ENCODE measurements around the gene NOX5. TPM values are rescaled to one million over a fixed set of nuclear protein-coding genes. Genes with fewer than 3 reads are reported as not detected.

NOX5 gene
- total and polyA plus RNA-seq, 2 of the 13 experiments (the other 11 are each of a cell fraction or from before 2014, with no cell fraction given): not detected

- DNase-seq (ENCODE audit: low spot score) (peak; percentile 83), FAIRE-seq (peak; percentile 90), ATAC-seq (peak; percentile 87)
- WGBS (ENCODE audit: low lambda C conversion rate): 14% methylated on average over 17 of the region's 18 CpGs
- peak overlapping the region; percentile 55 for H3K4me2 ChIP-seq (ENCODE audit: low read depth, low read length)
- peaks cover 0 to 20% of the 10 kb centered on the region in 2 experiments; a peak in 2 of 5 replicates for H3K27me3 ChIP-seq (ENCODE audit: control insufficient read depth in 1 of 2, insufficient read depth in 2 of 2, low read length in 2 of 2)
- peak overlapping the region in 1 of 3 experiments; percentile 39; a peak in 2 of 6 replicates for H3K4me3 ChIP-seq (replicated peaks in 1 of 3; ENCODE audit: insufficient read depth in 1 of 3, low read depth in 2 of 3, low read length in 3 of 3)
- no peaks in the 10 kb centered on the region for H4K20me1 ChIP-seq (ENCODE audit: insufficient read depth, low read length)
- no peak overlapping the region for H3K27ac ChIP-seq (ENCODE audit: extremely low read length, insufficient read depth, low read length)
- H3K79me2 ChIP-seq (ENCODE audit: insufficient read depth, low read length): no peaks in the 10 kb centered on the region
- H3K9me3 ChIP-seq (ENCODE audit: low read length): no peaks in the 10 kb centered on the region
- in situ Hi-C loops (cut with HindIII; ENCODE audit: extremely low pct_ligation_motif_present, low pct_unique_long_range_greater_than_20kb) (loop anchor here (5.0 kb wide), 4 partner anchors 103 to 338 kb away; partner anchors contain the start of gene GLCE), intact Hi-C loops (cut with micrococcal nuclease; ENCODE audit: unreplicated experiment) (loop anchor here (1.0 kb wide), 4 partner anchors 101 to 335 kb away; partner anchors contain the start of gene GLCE)
- ChIA-PET POLR2A (no interaction called here), CTCF (ENCODE audit: low intra/inter-chr PET ratio, low total read pairs) (interaction anchor here (0.6 to 3.2 kb wide), 6 partner anchors 165 to 404 kb away, joined by 3 to 34 read pairs (median 14); no protein-coding TSS in a partner anchor)
- no TSS peak for BruUV-seq (replicated peaks)
- no peak overlapping the region for H3K9ac ChIP-seq (ENCODE audit: insufficient read depth, low read depth, low read length)
- peaks cover 34% of the 10 kb centered on the region for H3K4me1 ChIP-seq (ENCODE audit: insufficient read depth, low read length)
- no peaks in the 10 kb centered on the region for H3K36me3 ChIP-seq (replicated peaks in 1 of 2; ENCODE audit: control insufficient read depth in 1 of 2, insufficient read depth in 2 of 2, low read length in 2 of 2)
- peak overlapping the region; percentile 39 for H2AFZ ChIP-seq (ENCODE audit: low read length)
- no peak for TF ChIP-seq CEBPZ (IDR thresholded peaks at IDR 0.05; ENCODE audit: low read length)
- no peak for TF ChIP-seq REST (IDR thresholded peaks at IDR 0.05; ENCODE audit: borderline replicate concordance in 1 of 2, low read depth in 1 of 2, low read length in 2 of 2)
- TF ChIP-seq TFAP4 (IDR thresholded peaks at IDR 0.05; ENCODE audit: borderline replicate concordance, low read depth): no peak
- 0 out of 2 replicates have a peak, but pooled peaks have one; percentile 20 for TF ChIP-seq KMT2B (CRISPR knock-in tag; IDR thresholded peaks at IDR 0.05)
- TF ChIP-seq ZNF292 (CRISPR knock-in tag; IDR thresholded peaks at IDR 0.05; ENCODE audit: borderline replicate concordance, low read depth): no peak
- TF ChIP-seq BRCA1 (CRISPR knock-in tag; IDR thresholded peaks at IDR 0.05): peak; percentile 44; the same call in 1 of the 2 replicates
- no peak for TF ChIP-seq THYN1 (CRISPR knock-in tag; IDR thresholded peaks at IDR 0.05; ENCODE audit: borderline replicate concordance, low read depth)
- TF ChIP-seq MXI1 (IDR thresholded peaks at IDR 0.05; ENCODE audit: borderline replicate concordance, low read depth, low read length): 0 out of 3 replicates have a peak, but pooled peaks have one; percentile 30
- no peak for TF ChIP-seq PRDM15 (CRISPR knock-in tag; IDR thresholded peaks at IDR 0.05)
- TF ChIP-seq ZNF562 (CRISPR knock-in tag; IDR thresholded peaks at IDR 0.05; ENCODE audit: borderline replicate concordance): no peak
Observed at GRCh38 chr15:69058830-69059556, 44.5 kb downstream of the NOX5 start.
